Tibial nerve (tissue), 4 donors: ENCODE results near the gene NEAT1. TPM values are rescaled to one million over a fixed set of nuclear protein-coding genes. Genes with fewer than 3 reads are reported as not detected.
"Not testable (repeated sequence)": the region's sequence is repeated elsewhere in the genome, so short reads cannot be mapped to it uniquely, and the experiment has no call there.

Experiments
- DNase-seq, 2 donors: peaks; one replicate each; pipeline ENCODE4 v3.0.0-alpha.2; 2019; ENCODE audit warnings: low spot score in 2 of 2
- H3K27ac ChIP-seq, 4 donors: fragments of 200-600 bp; sonication (generic) in 3 of 4; one replicate each; pipeline ENCODE4 v1.5.1; 2017 to 2019; ENCODE audit warnings: mild to moderate bottlenecking in 1 of 4
- H3K27me3 ChIP-seq, 2 donors: fragments of 200-600 bp; sonication (generic) in 1 of 2; one replicate each; pipeline versions ENCODE4 v1.5.1 to v1.6.0; 2017 to 2019
- H3K36me3 ChIP-seq, 3 donors: fragments of 200-600 bp; sonication (generic); one replicate each; pipeline ENCODE4 v1.5.1; 2018 to 2019
- H3K4me1 ChIP-seq, 4 donors: fragments of 200-600 bp; sonication (generic) in 3 of 4; one replicate each; pipeline ENCODE4 v1.5.1; 2017 to 2019
- H3K4me3 ChIP-seq, 4 donors: fragments of 200-600 bp; sonication (generic) in 3 of 4; one replicate each; pipeline ENCODE4 v1.5.1; 2017 to 2019; ENCODE audit warnings: mild to moderate bottlenecking in 1 of 4, moderate library complexity in 1 of 4
- H3K9me3 ChIP-seq, 4 donors: fragments of 200-600 bp; sonication (generic) in 3 of 4; one replicate each; pipeline ENCODE4 v1.5.1; 2017 to 2019
- EP300 ChIP-seq, 2 donors: sonication (generic); formaldehyde crosslinking; IDR thresholded peaks; one replicate each; pipeline ENCODE4 v1.6.1; 2017; ENCODE audit warnings: antibody characterized with exemption in 2 of 2, mild to moderate bottlenecking in 1 of 2
- POLR2A ChIP-seq, 2 donors: fragments of 450-650 bp; IDR thresholded peaks; one replicate each; pipeline ENCODE4 v1.6.1; 2017; ENCODE audit warnings: antibody characterized with exemption in 2 of 2, mild to moderate bottlenecking in 2 of 2, moderate library complexity in 2 of 2
- WGBS, 2 donors: methylation state at CpG; one replicate each; pipeline ENCODE4 v1.1.5; 2018; 5-methylcytosine and 5-hydroxymethylcytosine counted together
- total RNA-seq, 4 donors: library from RNA; depleted of rRNA; stranded (reverse); fragments of >200 nt; gene quantifications; one replicate each; pipeline ENCODE4 v1.1.0, GENCODE V29; 2016
- TF ChIP-seq, protein P1 (sequence below), 5 experiments: fragments of 200-600 bp in 3 of 5; fragments of 450-650 bp in 2 of 5; sonication (generic) in 3 of 5; IDR thresholded peaks; one replicate each; pipeline ENCODE4 v1.5.1; 2016 to 2019; ENCODE audit warnings: antibody characterized with exemption in 5 of 5, mild to moderate bottlenecking in 3 of 5, moderate library complexity in 2 of 5

The NEAT1 gene
- total RNA-seq, 4 donors from 2014 or later = 427 to 571 (median 461) TPM

DNA sequence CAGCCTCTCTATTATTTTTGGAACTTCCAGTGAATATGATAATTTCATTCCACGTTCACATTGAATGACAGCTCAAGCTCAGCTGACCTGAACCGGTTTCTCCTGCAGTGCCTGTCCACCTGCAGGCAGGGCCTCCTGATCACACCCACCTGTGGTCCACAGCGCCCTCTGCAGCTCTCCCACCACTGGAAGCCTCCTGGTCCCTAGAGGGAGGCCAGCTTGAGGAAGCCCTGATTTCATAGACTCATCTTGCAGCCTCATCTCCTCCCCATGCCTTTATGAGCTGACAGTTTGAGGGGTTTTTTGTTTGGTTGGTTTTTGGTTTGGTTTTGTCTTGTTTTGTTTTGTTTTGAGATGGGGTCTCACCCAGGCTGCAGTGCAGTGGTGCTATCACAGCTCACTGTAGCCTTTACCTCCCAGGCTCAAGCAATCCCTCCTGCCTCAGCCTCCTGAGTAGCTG, 46.3 kb downstream of the NEAT1 start:
- no peaks in the 10 kb centered on the region for H3K36me3 ChIP-seq
- H3K9me3 ChIP-seq = no peaks in the 10 kb centered on the region
- TF ChIP-seq, protein P1, sequence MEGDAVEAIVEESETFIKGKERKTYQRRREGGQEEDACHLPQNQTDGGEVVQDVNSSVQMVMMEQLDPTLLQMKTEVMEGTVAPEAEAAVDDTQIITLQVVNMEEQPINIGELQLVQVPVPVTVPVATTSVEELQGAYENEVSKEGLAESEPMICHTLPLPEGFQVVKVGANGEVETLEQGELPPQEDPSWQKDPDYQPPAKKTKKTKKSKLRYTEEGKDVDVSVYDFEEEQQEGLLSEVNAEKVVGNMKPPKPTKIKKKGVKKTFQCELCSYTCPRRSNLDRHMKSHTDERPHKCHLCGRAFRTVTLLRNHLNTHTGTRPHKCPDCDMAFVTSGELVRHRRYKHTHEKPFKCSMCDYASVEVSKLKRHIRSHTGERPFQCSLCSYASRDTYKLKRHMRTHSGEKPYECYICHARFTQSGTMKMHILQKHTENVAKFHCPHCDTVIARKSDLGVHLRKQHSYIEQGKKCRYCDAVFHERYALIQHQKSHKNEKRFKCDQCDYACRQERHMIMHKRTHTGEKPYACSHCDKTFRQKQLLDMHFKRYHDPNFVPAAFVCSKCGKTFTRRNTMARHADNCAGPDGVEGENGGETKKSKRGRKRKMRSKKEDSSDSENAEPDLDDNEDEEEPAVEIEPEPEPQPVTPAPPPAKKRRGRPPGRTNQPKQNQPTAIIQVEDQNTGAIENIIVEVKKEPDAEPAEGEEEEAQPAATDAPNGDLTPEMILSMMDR (IDR thresholded peaks at IDR 0.05) = peak; percentile 26 to 54 (median 33)
- TF ChIP-seq POLR2A (IDR thresholded peaks at IDR 0.05) (no peak), EP300 (IDR thresholded peaks at IDR 0.05) (no peak)
- DNase-seq = peak in 1 of 2 donors; percentile 44
- H3K27me3 ChIP-seq = no peaks in the 10 kb centered on the region
- H3K4me1 ChIP-seq = peaks cover 0 to 42% (median 10%) of the 10 kb centered on the region in 4 donors
- no peak overlapping the region for H3K4me3 ChIP-seq
- 9 to 26% methylated on average over 3 of the region's 3 CpGs for WGBS, 2 donors
- H3K27ac ChIP-seq = peak overlapping the region in 2 of 4 donors; percentile 11 to 22

DNA sequence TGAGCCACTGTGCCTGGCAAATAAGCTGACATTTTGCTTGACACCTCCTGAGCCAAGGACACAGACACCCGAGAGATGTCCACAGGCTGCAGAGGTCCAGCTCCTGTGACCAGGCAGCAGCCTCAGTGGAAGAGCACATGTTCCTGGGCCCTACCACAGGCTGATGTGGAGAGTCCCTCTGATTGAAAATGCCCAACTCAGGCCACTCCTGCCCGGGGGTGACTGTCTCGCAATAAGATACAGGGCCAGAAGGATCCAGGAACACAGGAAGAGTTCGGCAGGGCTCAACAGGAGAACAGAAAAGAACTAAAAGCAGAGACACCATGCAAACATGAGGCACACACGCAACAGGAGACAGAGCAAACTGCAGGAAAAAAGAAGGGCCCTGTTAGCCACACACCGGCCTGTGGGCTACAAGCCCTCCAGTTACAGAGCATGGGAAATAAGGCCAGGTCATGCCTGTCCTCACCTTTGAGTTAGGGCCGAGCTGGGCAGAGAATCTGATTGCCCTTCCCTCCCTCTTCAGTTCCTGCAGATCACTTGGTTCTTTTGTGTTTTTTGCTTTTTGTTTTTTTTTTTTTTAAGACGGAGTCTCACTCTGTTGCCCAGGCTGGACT, 47.9 kb downstream of the NEAT1 start:
- Histone ChIP-seq H3K36me3 (no peaks in the 10 kb centered on the region), H3K27me3 (no peaks in the 10 kb centered on the region), H3K4me1 (peaks cover 0 to 43% (median 10%) of the 10 kb centered on the region in 4 donors), H3K9me3 (no peaks in the 10 kb centered on the region), H3K4me3 (no peak overlapping the region), H3K27ac (peak overlapping the region in 3 of 4 donors; percentile 81 to 93 (median 92))
- TF ChIP-seq, protein P1 (IDR thresholded peaks at IDR 0.05) = no peak
- TF ChIP-seq EP300 (IDR thresholded peaks at IDR 0.05) (no peak), POLR2A (IDR thresholded peaks at IDR 0.05) (no peak)
- DNase-seq = no peak
- 63 to 74% methylated on average over 8 of the region's 8 CpGs for WGBS, 2 donors

DNA sequence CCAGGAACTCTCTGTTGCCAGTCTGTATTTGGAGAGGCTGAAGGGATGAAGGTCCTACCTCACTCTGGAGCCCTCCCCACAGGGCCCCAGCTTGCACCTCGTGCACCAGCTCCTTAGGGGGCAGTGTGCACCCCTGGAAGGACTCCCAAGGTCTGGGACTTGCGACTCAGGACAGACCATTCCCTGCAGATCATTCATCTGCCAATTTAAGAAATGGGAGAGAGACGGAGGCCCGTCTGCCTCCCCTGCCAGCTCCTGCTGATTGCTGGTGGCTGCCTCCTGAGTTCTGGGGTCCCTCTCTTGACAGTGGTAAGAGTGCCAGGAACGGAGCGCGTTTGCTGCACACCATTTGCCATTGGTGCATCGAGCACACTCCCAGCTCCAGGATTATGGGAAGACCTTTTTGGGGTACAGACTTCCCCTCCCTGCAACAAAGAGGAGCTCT, 48.9 kb downstream of the NEAT1 start:
- TF ChIP-seq, protein P1 (IDR thresholded peaks at IDR 0.05) = peak; percentile 48 to 70 (median 66)
- TF ChIP-seq POLR2A (IDR thresholded peaks at IDR 0.05) = no peak
- H3K9me3 ChIP-seq = no peaks in the 10 kb centered on the region
- no peak for DNase-seq
- H3K4me1 ChIP-seq = peaks cover 0 to 52% (median 16%) of the 10 kb centered on the region in 4 donors
- no peaks in the 10 kb centered on the region for H3K36me3 ChIP-seq
- no peaks in the 10 kb centered on the region for H3K27me3 ChIP-seq
- 34 to 35% methylated on average over 8 of the region's 8 CpGs for WGBS, 2 donors
- H3K27ac ChIP-seq = peak overlapping the region; percentile 80 to 93 (median 86)
- peak overlapping the region in 2 of 4 donors; percentile 7 to 16 for H3K4me3 ChIP-seq

DNA sequence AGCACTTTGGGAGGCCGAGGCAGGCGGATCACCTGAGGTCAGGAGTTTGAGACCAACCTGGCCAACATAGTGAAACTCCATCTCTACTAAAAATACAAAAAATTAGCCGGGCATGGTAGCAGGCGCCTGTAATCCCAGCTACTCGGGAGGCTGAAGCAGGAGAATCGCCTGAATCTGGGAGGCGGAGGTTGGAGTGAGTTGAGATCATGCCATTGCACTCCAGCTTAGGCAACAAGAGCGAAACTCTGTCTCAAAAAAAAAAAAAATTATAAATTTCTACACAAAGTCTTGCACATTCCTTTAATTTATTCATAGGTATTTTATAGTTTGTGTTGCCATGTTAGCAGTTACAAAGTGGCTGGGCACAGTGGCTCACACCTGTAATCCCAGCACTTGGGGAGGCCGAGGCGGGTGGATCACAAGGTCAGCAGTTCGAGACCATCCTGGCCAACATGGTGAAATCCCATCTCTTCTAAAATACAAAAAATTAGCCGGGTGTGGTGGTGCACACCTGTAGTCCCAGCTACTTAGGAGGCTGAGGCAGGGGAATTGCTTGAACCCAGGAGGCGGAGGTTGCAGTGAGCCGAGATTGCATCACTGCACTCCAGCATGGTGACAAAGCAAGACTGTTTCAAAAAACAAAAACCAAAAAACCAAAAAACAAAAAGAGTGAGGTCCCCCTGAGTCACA, 50.1 kb downstream of the NEAT1 start:
- not testable (repeated sequence) for DNase-seq, H3K4me3 ChIP-seq, H3K9me3 ChIP-seq, H3K27me3 ChIP-seq, H3K36me3 ChIP-seq
- peak overlapping the region; percentile 58 to 93 (median 86) for H3K27ac ChIP-seq
- peaks cover 0 to 54% (median 21%) of the 10 kb centered on the region in 4 donors for H3K4me1 ChIP-seq
- 87% methylated on average over 14 of the region's 14 CpGs for WGBS, 2 donors

DNA sequence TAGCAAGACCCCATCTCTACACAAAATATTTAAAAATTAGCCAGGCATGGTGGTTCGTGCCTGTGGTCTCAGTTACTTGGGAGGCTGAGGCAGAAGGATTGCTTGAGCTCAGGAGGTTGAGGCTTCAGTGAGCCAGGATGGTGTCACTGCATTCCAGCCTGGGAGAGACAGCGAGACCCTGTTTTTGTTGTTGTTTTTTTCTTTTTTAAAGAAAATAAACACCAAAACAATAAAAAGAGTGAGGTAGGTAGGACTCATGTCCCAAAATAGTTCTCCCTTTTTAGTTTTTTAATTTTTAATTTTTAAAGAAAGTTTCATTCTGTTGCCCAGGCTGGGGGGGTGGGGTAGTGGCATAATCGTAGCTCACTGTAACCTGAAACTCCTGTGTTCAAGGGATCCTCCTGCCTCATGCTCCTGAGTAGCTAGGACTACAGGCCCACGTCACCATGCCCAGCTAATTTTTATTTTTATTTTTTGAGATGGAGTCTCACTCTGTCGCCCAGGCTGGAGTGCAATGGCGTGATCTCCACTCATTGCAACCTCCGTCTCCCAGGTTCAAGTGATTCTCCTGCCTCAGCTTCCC, 50.8 kb downstream of the NEAT1 start:
- H3K36me3 ChIP-seq = no peaks in the 10 kb centered on the region
- H3K27me3 ChIP-seq = no peaks in the 10 kb centered on the region
- no peaks in the 10 kb centered on the region for H3K9me3 ChIP-seq
- H3K27ac ChIP-seq = peak overlapping the region in 3 of 4 donors; percentile 21 to 93 (median 92)
- TF ChIP-seq, protein P1 (IDR thresholded peaks at IDR 0.05) = no peak
- TF ChIP-seq EP300 (IDR thresholded peaks at IDR 0.05) (no peak), POLR2A (IDR thresholded peaks at IDR 0.05) (no peak)
- peaks cover 0 to 55% (median 25%) of the 10 kb centered on the region in 4 donors for H3K4me1 ChIP-seq
- WGBS, 2 donors = 83 to 88% methylated on average over 7 of the region's 7 CpGs
- no peak for DNase-seq
- H3K4me3 ChIP-seq = no peak overlapping the region
